ENCODE data around the gene DCAF5.
"Not testable (repeated sequence)": the region's sequence is repeated elsewhere in the genome, so short reads cannot be mapped to it uniquely, and the experiment has no call there.

The DCAF5 gene

GRCh38 chr14:69042787-69043444 lies 110.0 kb downstream of the DCAF5 start:
- DNase-seq (ENCODE audit: low read depth, low spot score) = no peak

GRCh38 chr14:69042299-69042698 lies 110.6 kb downstream of the DCAF5 start:
- DNase-seq (ENCODE audit: low read depth, low spot score) = no peak

GRCh38 chr14:69041783-69042182 lies 111.1 kb downstream of the DCAF5 start:
- no peak for DNase-seq (ENCODE audit: low read depth, low spot score)

- no peak for DNase-seq (ENCODE audit: low read depth, low spot score)
Observed at GRCh38 chr14:69040353-69040752, 112.6 kb downstream of the DCAF5 start.

GRCh38 chr14:69039288-69039628 lies 113.7 kb downstream of the DCAF5 start:
- DNase-seq (ENCODE audit: low read depth, low spot score) = no peak

GRCh38 chr14:69038455-69039287 lies 114.2 kb downstream of the DCAF5 start:
- DNase-seq (ENCODE audit: low read depth, low spot score) = peak; percentile 66

GRCh38 chr14:69037790-69038454 lies 115.0 kb downstream of the DCAF5 start:
- no peak for DNase-seq (ENCODE audit: low read depth, low spot score)

GRCh38 chr14:69036757-69037506 lies 116.0 kb downstream of the DCAF5 start:
- DNase-seq (ENCODE audit: low read depth, low spot score) = no peak

GRCh38 chr14:69034612-69035262 lies 118.2 kb downstream of the DCAF5 start:
- DNase-seq (ENCODE audit: low read depth, low spot score) = no peak

- DNase-seq (ENCODE audit: low read depth, low spot score) = no peak
Observed at GRCh38 chr14:69027242-69027913, 125.5 kb downstream of the DCAF5 start.

- DNase-seq (ENCODE audit: low read depth, low spot score) = no peak
Observed at GRCh38 chr14:69023035-69023434, 129.9 kb downstream of the DCAF5 start.

- DNase-seq (ENCODE audit: low read depth, low spot score) = not testable (repeated sequence)
Observed at GRCh38 chr14:69022093-69022492, 130.8 kb downstream of the DCAF5 start.

GRCh38 chr14:69017706-69018105 lies 135.2 kb downstream of the DCAF5 start:
- DNase-seq (ENCODE audit: low read depth, low spot score) = no peak

- DNase-seq (ENCODE audit: low read depth, low spot score) = no peak
Observed at GRCh38 chr14:69014829-69015259, 138.1 kb downstream of the DCAF5 start.

GRCh38 chr14:69013943-69014782 lies 138.8 kb downstream of the DCAF5 start:
- no peak for DNase-seq (ENCODE audit: low read depth, low spot score)

- no peak for DNase-seq (ENCODE audit: low read depth, low spot score)
Observed at GRCh38 chr14:69012256-69012953, 140.5 kb downstream of the DCAF5 start.

GRCh38 chr14:69010648-69011047 lies 142.3 kb downstream of the DCAF5 start:
- no peak for DNase-seq (ENCODE audit: low read depth, low spot score)

- DNase-seq (ENCODE audit: low read depth, low spot score) = no peak
Observed at GRCh38 chr14:69008421-69008884, 144.5 kb downstream of the DCAF5 start.

- no peak for DNase-seq (ENCODE audit: low read depth, low spot score)
Observed at GRCh38 chr14:69006346-69006745, 146.6 kb downstream of the DCAF5 start.

Data from brain pericyte (primary cell).